Spleen (tissue), 11 donors: Measurements from ENCODE around the gene GLT8D1. TPM values are rescaled to one million over a fixed set of nuclear protein-coding genes. Genes with fewer than 3 reads are reported as not detected.
"Not testable (repeated sequence)": the region's sequence is repeated elsewhere in the genome, so short reads cannot be mapped to it uniquely, and the experiment has no call there.

Experiments used
- DNase-seq: peaks from one replicate; pipeline ENCODE4 v3.0.0-alpha.2; 2020
- H3K27ac ChIP-seq, 8 donors: fragments of 200-600 bp; sonication (generic) in 7 of 8; 1 replicate in 4 of 8; 2 replicates in 4 of 8; pipeline versions ENCODE4 v1.5.0 to v1.8.0; 2016 to 2021; ENCODE audit warnings: inconsistent platforms in 4 of 8, mild to moderate bottlenecking in 4 of 8, moderate library complexity in 1 of 8
- H3K27me3 ChIP-seq, 7 donors: fragments of 200-600 bp; sonication (generic) in 6 of 7; replicated peaks in 1 of 7; 1 replicate in 4 of 7; 2 replicates in 3 of 7; pipeline versions ENCODE4 v1.5.0 to v1.8.0; 2016 to 2021; ENCODE audit warnings: inconsistent platforms in 3 of 7, mild to moderate bottlenecking in 1 of 7
- H3K36me3 ChIP-seq, 6 donors: fragments of 200-600 bp; sonication (generic) in 5 of 6; 1 replicate in 4 of 6; 2 replicates in 2 of 6; pipeline versions ENCODE4 v1.5.0 to v1.8.0; 2016 to 2021; ENCODE audit warnings: inconsistent platforms in 2 of 6
- H3K4me1 ChIP-seq, 6 donors: fragments of 200-600 bp; sonication (generic) in 5 of 6; 1 replicate in 3 of 6; 2 replicates in 3 of 6; pipeline versions ENCODE4 v1.5.0 to v1.8.0; 2016 to 2021; ENCODE audit warnings: inconsistent platforms in 3 of 6
- H3K4me3 ChIP-seq, 8 donors: fragments of 200-600 bp; sonication (generic) in 7 of 8; 1 replicate in 4 of 8; 2 replicates in 4 of 8; pipeline versions ENCODE4 v1.5.0 to v1.8.0; 2016 to 2021; ENCODE audit warnings: inconsistent platforms in 4 of 8, mild to moderate bottlenecking in 4 of 8, moderate library complexity in 2 of 8
- H3K9me3 ChIP-seq, 8 donors: fragments of 200-600 bp; sonication (generic) in 7 of 8; 1 replicate in 4 of 8; 2 replicates in 4 of 8; pipeline versions ENCODE4 v1.5.0 to v1.8.0; 2016 to 2021; ENCODE audit warnings: inconsistent platforms in 4 of 8
- POLR2A ChIP-seq, 3 donors: fragments of 450-650 bp; IDR thresholded peaks; one replicate each; pipeline ENCODE4 v1.5.1; 2017; ENCODE audit warnings: antibody characterized with exemption in 3 of 3, mild to moderate bottlenecking in 1 of 3
- POLR2AphosphoS5 ChIP-seq, 3 donors: sonication (generic); formaldehyde crosslinking; IDR thresholded peaks; one replicate each; pipeline ENCODE4 v1.5.1; 2017; ENCODE audit warnings: antibody characterized with exemption in 3 of 3
- WGBS, 5 donors: extraction: QIAGEN DNeasy Blood & Tissue Kit in 3 of 5; methylation state at CpG; one replicate each; pipeline versions ENCODE4 v1.1.5 to v1.1.7; 2013 to 2018; 5-methylcytosine and 5-hydroxymethylcytosine counted together
- intact Hi-C: fragments of 100-400 bp; cut with DNase I; formaldehyde crosslinking; loops from one replicate; pipeline ENCODE4 v1.15.0; 2023; ENCODE audit warnings: low total_unique reads
- polyA plus RNA-seq, 3 donors: library from polyadenylated mRNA; stranded (reverse); fragments of 200-250 nt; gene quantifications; one replicate each; pipeline ENCODE4 v1.2.1, GENCODE V29; 2013
- total RNA-seq, 7 donors: library from RNA; depleted of rRNA in 3 of 7; stranded (reverse); fragments of >200 nt in 3 of 7; fragmentation: NEBNext Ultra II Directional in 4 of 7; extraction: Animal tissue kit (Norgen Biotek cat#: 25700) in 4 of 7; gene quantifications; one replicate each; pipeline versions ENCODE4 v1.1.0 to v1.2.1, GENCODE V29; 2016 to 2021
- TF ChIP-seq, protein P1 (sequence below), 11 experiments: fragments of 200-600 bp in 7 of 11; fragments of 450-650 bp in 4 of 11; sonication (generic) in 4 of 11; IDR thresholded peaks in 8 of 11; conservative IDR thresholded peaks in 3 of 11; 1 replicate in 7 of 11; 2 replicates in 4 of 11; pipeline versions ENCODE4 v1.4.0 to v1.8.0; 2016 to 2021; ENCODE audit warnings: antibody characterized with exemption in 11 of 11, inconsistent platforms in 4 of 11, mild to moderate bottlenecking in 1 of 11
- donor health status: healthy with polysubstance abuse.
- donor health status: DM: no; HTN: no; CAD: no; lungs with moderate emphysema.
- donor health status: DM: no; HTN: no; CAD: no.
- donor health status: Bipolar disorder and iron deficiency.
- donor health status: healthy.
- donor health status: DM: no; HTN: no; CAD: no.
- donor health status: DM: yes; HTN: yes; CAD: no.

GLT8D1 gene
- total and polyA plus RNA-seq, 10 donors: 21.8 to 53.9 (median 30.9) TPM

DNA sequence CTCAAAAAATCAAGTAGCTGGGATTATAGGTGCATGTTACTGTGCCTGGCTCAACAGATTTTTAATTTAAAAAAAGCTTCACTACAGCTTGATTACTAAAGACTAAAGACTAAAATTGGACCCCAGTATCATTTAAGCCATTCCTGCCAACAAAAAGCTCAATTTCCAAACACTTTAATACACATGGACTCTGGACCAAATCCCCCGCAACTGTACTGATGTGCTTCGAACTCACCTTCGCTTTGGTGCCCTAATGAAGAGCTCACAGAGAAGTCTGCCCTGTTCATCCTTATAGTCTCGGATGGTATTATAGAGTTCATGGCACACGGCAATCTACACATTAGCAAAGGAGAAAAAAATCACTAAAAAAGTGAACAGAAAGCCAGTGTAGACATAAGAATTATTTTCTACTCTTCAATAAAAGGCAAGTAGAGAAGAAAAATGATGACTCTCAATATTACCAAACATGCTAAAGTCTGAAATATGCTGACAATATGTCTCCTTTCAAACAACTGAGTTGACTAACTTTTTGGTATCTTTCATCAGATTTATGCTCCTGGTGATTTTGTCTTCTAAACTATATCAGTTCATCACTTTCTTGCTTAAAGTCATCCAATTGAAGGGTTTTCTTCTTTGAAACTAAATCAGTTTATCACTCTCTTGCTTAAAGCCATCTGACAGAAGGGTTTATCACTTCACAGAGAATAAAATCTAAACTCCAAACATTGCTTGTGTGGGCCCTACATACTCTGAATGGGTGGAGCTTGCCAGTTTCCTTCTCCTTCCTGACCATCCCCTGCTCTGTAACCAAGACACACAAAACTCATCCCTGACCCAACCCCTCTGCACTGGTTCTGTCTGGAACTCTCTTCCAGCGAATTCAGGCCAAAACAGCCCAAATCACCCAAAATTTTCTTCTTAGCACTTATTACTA is 27.1 kb downstream of the GLT8D1 start:
- Histone ChIP-seq H3K9me3 (no peaks in the 10 kb centered on the region), H3K4me1 (peaks cover 9 to 53% (median 39%) of the 10 kb centered on the region in 6 donors), H3K4me3 (no peak overlapping the region), H3K27me3 (no peaks in the 10 kb centered on the region), H3K36me3 (peaks cover 4 to 88% (median 42%) of the 10 kb centered on the region in 6 donors), H3K27ac (peak overlapping the region in 1 of 8 donors; percentile 33)
- TF ChIP-seq POLR2AphosphoS5 (IDR thresholded peaks at IDR 0.05) (no peak), POLR2A (IDR thresholded peaks at IDR 0.05) (no peak)
- TF ChIP-seq, protein P1, sequence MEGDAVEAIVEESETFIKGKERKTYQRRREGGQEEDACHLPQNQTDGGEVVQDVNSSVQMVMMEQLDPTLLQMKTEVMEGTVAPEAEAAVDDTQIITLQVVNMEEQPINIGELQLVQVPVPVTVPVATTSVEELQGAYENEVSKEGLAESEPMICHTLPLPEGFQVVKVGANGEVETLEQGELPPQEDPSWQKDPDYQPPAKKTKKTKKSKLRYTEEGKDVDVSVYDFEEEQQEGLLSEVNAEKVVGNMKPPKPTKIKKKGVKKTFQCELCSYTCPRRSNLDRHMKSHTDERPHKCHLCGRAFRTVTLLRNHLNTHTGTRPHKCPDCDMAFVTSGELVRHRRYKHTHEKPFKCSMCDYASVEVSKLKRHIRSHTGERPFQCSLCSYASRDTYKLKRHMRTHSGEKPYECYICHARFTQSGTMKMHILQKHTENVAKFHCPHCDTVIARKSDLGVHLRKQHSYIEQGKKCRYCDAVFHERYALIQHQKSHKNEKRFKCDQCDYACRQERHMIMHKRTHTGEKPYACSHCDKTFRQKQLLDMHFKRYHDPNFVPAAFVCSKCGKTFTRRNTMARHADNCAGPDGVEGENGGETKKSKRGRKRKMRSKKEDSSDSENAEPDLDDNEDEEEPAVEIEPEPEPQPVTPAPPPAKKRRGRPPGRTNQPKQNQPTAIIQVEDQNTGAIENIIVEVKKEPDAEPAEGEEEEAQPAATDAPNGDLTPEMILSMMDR (IDR thresholded peaks at IDR 0.05 in 8 of 11, conservative IDR thresholded peaks at IDR 0.05 in 3 of 11): no peak
- no peak for DNase-seq
- intact Hi-C loops: no loop called here
- 95 to 98% (median 97%) methylated on average over 6 of the region's 6 CpGs for WGBS, 5 donors

DNA sequence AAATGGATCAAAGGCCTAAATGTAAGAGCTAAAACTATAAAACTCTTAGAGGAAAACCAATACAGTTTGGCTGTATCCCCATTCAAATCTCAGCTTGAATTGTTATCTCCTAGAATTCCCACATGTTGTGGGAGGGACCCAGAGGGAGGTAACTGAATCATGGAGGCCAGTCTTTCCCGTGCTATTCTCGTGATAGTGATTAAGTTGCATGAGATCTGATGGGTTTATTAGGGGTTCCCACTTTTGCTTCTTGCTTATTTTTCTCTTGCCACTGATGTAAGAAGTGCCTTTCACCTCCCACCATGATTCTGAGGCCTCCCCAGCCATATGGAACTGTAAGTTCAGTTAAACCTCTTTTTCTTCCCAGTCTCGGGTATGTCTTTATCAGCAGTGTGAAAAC is 29.4 kb downstream of the GLT8D1 start:
- Histone ChIP-seq H3K36me3 (peaks cover 4 to 98% (median 58%) of the 10 kb centered on the region in 6 donors), H3K4me1 (peaks cover under 1 to 41% (median 19%) of the 10 kb centered on the region in 6 donors)
- H3K9me3 ChIP-seq, H3K4me3 ChIP-seq, H3K27me3 ChIP-seq, intact Hi-C loops, DNase-seq, H3K27ac ChIP-seq: not testable (repeated sequence)
- 87 to 92% (median 91%) methylated on average over 3 of the region's 3 CpGs for WGBS, 5 donors

DNA sequence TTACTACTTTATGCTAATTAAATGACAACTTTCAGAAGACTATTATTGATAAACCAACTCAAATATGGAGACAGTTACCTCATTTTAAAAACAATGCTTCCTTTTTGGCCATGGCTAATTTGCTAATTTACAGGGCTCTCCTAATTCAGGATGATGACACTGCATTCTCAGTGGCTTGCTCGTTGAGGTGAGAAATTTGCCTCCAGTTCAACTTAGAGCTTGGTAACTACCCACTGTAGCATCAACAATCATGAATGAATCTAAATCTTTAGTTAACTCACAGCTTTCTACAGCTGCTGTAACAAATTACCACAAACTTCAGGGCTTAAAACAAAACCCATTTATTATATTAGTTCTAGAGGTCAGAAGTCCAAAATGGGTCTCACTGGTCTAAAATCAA is 33.9 kb downstream of the GLT8D1 start:
- no peak for TF ChIP-seq POLR2A (IDR thresholded peaks at IDR 0.05)
- TF ChIP-seq, protein P1 (IDR thresholded peaks at IDR 0.05 in 8 of 11, conservative IDR thresholded peaks at IDR 0.05 in 3 of 11): no peak
- TF ChIP-seq POLR2AphosphoS5 (IDR thresholded peaks at IDR 0.05): no peak
- Histone ChIP-seq H3K9me3 (no peaks in the 10 kb centered on the region), H3K27me3 (no peaks in the 10 kb centered on the region), H3K27ac (peak overlapping the region in 6 of 8 donors; percentile 39 to 73 (median 45)), H3K4me1 (peaks cover 8 to 36% (median 18%) of the 10 kb centered on the region in 6 donors), H3K4me3 (no peak overlapping the region), H3K36me3 (peaks cover 0 to 88% (median 53%) of the 10 kb centered on the region in 6 donors)
- no peak for DNase-seq
- 40 to 48% (median 44%) methylated on average over 1 of the region's 1 CpG for WGBS, 5 donors
- intact Hi-C loops: no loop called here

DNA sequence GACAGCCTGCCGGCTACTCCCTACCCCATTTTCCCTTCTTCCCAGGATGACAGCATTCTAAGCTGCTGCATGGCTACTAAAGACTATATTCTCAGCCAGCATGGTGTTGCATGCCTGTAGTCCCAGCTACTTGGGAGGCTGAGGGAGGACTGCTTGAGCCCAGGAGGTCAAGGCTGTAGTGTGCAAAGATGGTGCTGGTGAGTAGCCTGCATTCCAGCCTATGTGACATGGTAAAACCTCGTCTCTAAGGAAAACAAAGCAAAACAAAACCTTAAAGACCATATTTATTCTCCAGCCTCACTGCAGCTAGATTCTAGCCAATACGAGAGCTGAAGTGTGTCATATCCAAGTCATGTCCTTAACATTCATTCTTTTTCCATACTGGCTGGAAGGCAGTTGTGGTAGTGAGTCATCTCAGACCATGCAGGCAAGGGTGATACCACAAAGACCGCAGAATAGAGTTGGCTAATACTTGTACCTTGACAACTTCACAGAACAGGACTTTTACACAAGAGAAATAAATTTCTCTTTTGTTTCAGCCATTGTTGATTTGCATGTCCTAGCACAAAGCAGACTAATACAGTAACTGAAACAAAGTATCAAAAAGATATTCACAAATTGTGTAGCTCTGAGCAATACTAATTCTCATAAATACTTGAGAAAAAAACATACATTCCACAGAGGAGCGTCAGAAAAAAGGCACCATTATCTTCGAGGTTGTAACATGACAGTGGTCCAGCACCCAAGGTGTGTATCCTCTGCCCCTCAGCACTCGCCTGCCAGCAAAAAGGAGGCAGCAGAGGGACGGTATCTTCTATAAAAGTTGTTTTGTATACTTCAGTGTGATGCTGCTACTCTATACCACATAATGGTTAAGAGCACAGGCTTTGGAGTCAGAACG is 34.7 kb downstream of the GLT8D1 start:
- Histone ChIP-seq H3K4me3 (peak overlapping the region in 1 of 8 donors; percentile 7), H3K9me3 (no peaks in the 10 kb centered on the region), H3K4me1 (peaks cover 8 to 36% (median 18%) of the 10 kb centered on the region in 6 donors), H3K27me3 (no peaks in the 10 kb centered on the region), H3K36me3 (peaks cover 0 to 89% (median 55%) of the 10 kb centered on the region in 6 donors), H3K27ac (peak overlapping the region in 6 of 8 donors; percentile 39 to 73 (median 45))
- intact Hi-C loops: no loop called here
- TF ChIP-seq POLR2AphosphoS5 (IDR thresholded peaks at IDR 0.05): peak in 2 of 3 donors; percentile 31 to 48
- TF ChIP-seq, protein P1 (IDR thresholded peaks at IDR 0.05 in 8 of 11, conservative IDR thresholded peaks at IDR 0.05 in 3 of 11): no peak
- DNase-seq: no peak
- WGBS, 5 donors: 61 to 80% (median 66%) methylated on average over 9 of the region's 9 CpGs
